HEK293 (cell line): Measurements from ENCODE around the gene TMEM273.

Experiments used
- CTCF ChIA-PET: fragments of 350-600 bp; formaldehyde crosslinking; extraction: SDS; loops from one replicate; lab custom pipeline; 2021; ENCODE audit warnings: antibody characterized with exemption; lab: Yijun Ruan, JAX
- POLR2A ChIA-PET: fragments of 300-600 bp; formaldehyde crosslinking; extraction: SDS; loops from one replicate; lab custom pipeline; 2020; ENCODE audit warnings: antibody characterized with exemption, inconsistent platforms; lab: Yijun Ruan, JAX
- H3K27ac ChIP-seq: fragments of 200-500 bp; sonication (Bioruptor generic); 2 replicates; pipeline ENCODE4 v1.5.1; 2014; ENCODE audit warnings: low read depth, low read length, control low read depth, inconsistent platforms; ENCODE audit errors: extremely low read depth
- H3K36me3 ChIP-seq, 2 experiments: fragments of 200-500 bp in 1 of 2; sonication (Bioruptor generic) in 1 of 2; 1 replicate in 1 of 2; 2 replicates in 1 of 2; pipeline ENCODE4 v1.5.1; 2014 to 2017; ENCODE audit warnings: inconsistent platforms in 2 of 2, low read length in 2 of 2; ENCODE audit not compliant: control insufficient read depth in 2 of 2, insufficient read depth in 1 of 2
- H3K4me1 ChIP-seq: fragments of 200-500 bp; sonication (Bioruptor generic); 2 replicates; pipeline ENCODE4 v1.5.1; 2014; ENCODE audit warnings: mild to moderate bottlenecking, low read length, inconsistent platforms; ENCODE audit not compliant: control insufficient read depth, insufficient read depth
- H3K4me3 ChIP-seq: 2 replicates; pipeline ENCODE4 v1.5.1; 2011; ENCODE audit warnings: low read depth, mild to moderate bottlenecking, control low read depth, low read length, moderate library complexity
- H3K9me3 ChIP-seq: fragments of 200-500 bp; sonication (Bioruptor generic); 2 replicates; pipeline ENCODE4 v1.5.1; 2014; ENCODE audit warnings: low read depth, low read length, inconsistent platforms; ENCODE audit not compliant: control insufficient read depth, insufficient read depth
- BCL11B ChIP-seq: fragments of 450-650 bp; formaldehyde crosslinking; IDR thresholded peaks from 2 replicates; pipeline ENCODE4 v1.5.1; 2016; ENCODE audit warnings: low read depth, missing biosample characterization, missing genetic modification characterization
- GLIS2 ChIP-seq: fragments of 450-650 bp; formaldehyde crosslinking; IDR thresholded peaks from 2 replicates; pipeline ENCODE4 v1.5.1; 2016; ENCODE audit warnings: missing biosample characterization, missing genetic modification characterization
- KLF10 ChIP-seq: fragments of 450-650 bp; IDR thresholded peaks from 2 replicates; pipeline ENCODE4 v1.5.1; 2018; ENCODE audit warnings: missing biosample characterization, mild to moderate bottlenecking, missing genetic modification characterization
- OVOL3 ChIP-seq: fragments of 450-650 bp; formaldehyde crosslinking; IDR thresholded peaks from 2 replicates; pipeline ENCODE4 v1.5.1; 2016; ENCODE audit warnings: missing biosample characterization, missing genetic modification characterization
- ZFP3 ChIP-seq: fragments of 450-650 bp; formaldehyde crosslinking; IDR thresholded peaks from 2 replicates; pipeline ENCODE4 v1.5.1; 2016; ENCODE audit warnings: low read depth, missing biosample characterization, missing genetic modification characterization
- ZIC2 ChIP-seq: fragments of 450-650 bp; formaldehyde crosslinking; IDR thresholded peaks from 2 replicates; pipeline ENCODE4 v1.5.1; 2016; ENCODE audit warnings: missing biosample characterization, missing genetic modification characterization
- ZNF140 ChIP-seq: fragments of 450-650 bp; formaldehyde crosslinking; IDR thresholded peaks from 2 replicates; pipeline ENCODE4 v1.5.1; 2016; ENCODE audit warnings: missing biosample characterization, missing genetic modification characterization
- ZNF221 ChIP-seq: fragments of 450-650 bp; formaldehyde crosslinking; IDR thresholded peaks from 2 replicates; pipeline ENCODE4 v1.5.1; 2017; ENCODE audit warnings: missing biosample characterization, missing genetic modification characterization, borderline replicate concordance
- ZNF24 ChIP-seq: fragments of 450-650 bp; formaldehyde crosslinking; IDR thresholded peaks from 2 replicates; pipeline ENCODE4 v1.5.1; 2016; ENCODE audit warnings: missing biosample characterization, missing genetic modification characterization
- ZNF37A ChIP-seq: fragments of 450-650 bp; IDR thresholded peaks from 2 replicates; pipeline ENCODE4 v1.5.1; 2018; ENCODE audit warnings: missing biosample characterization, missing genetic modification characterization
- ZNF514 ChIP-seq: fragments of 450-650 bp; formaldehyde crosslinking; IDR thresholded peaks from 2 replicates; pipeline ENCODE4 v1.5.1; 2016; ENCODE audit warnings: missing biosample characterization, missing genetic modification characterization
- ZNF521 ChIP-seq: fragments of 450-650 bp; formaldehyde crosslinking; IDR thresholded peaks from 2 replicates; pipeline ENCODE4 v1.5.1; 2017; ENCODE audit warnings: missing biosample characterization, mild to moderate bottlenecking, missing genetic modification characterization
- ZNF677 ChIP-seq: fragments of 450-650 bp; IDR thresholded peaks from 2 replicates; pipeline ENCODE4 v1.5.0; 2018; ENCODE audit warnings: missing biosample characterization, mild to moderate bottlenecking, missing genetic modification characterization, moderate library complexity
- ZNF692 ChIP-seq: fragments of 450-650 bp; formaldehyde crosslinking; IDR thresholded peaks from 2 replicates; pipeline ENCODE4 v1.5.1; 2016; ENCODE audit warnings: missing biosample characterization, missing genetic modification characterization
- ZNF701 ChIP-seq: fragments of 450-650 bp; formaldehyde crosslinking; IDR thresholded peaks from 2 replicates; pipeline ENCODE4 v1.5.1; 2016; ENCODE audit warnings: missing biosample characterization, missing genetic modification characterization
- ZNF707 ChIP-seq: fragments of 450-650 bp; formaldehyde crosslinking; IDR thresholded peaks from 2 replicates; pipeline ENCODE4 v1.5.1; 2016; ENCODE audit warnings: missing biosample characterization, missing genetic modification characterization
- ZNF785 ChIP-seq: fragments of 450-650 bp; formaldehyde crosslinking; IDR thresholded peaks from 2 replicates; pipeline ENCODE4 v1.5.1; 2016; ENCODE audit warnings: missing biosample characterization, missing genetic modification characterization
- ZSCAN5A ChIP-seq: fragments of 450-650 bp; formaldehyde crosslinking; IDR thresholded peaks from 2 replicates; pipeline ENCODE4 v1.5.1; 2016; ENCODE audit warnings: missing biosample characterization, missing genetic modification characterization
- ZXDB ChIP-seq: fragments of 450-650 bp; formaldehyde crosslinking; IDR thresholded peaks from 2 replicates; pipeline ENCODE4 v1.5.1; 2016; ENCODE audit warnings: missing biosample characterization, missing genetic modification characterization
- TF ChIP-seq, protein P1 (sequence below): fragments of 450-650 bp; formaldehyde crosslinking; IDR thresholded peaks from 2 replicates; pipeline ENCODE4 v1.5.1; 2017; ENCODE audit warnings: missing biosample characterization, missing genetic modification characterization

The TMEM273 gene

DNA sequence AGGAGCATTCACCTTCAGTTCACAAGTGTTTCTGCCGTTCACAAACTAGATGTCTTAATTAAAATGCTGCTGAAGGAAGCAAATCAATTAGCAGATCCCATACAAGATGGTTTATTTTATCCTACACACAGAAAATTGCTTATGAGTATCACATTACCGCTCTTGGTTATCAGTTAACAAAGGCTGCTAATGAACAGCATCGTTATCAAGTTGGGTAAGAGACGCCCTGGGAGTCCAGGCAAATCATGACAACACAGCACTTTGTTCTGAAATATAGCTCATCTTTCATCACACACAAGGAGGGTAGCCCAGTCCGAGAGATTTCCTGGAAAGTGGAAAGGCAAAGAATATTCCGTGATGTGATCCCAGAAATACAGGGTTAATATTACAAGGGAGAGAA, 33.5 kb downstream of the TMEM273 start (continued):
- TF ChIP-seq ZIC2 (tag by site-specific recombination) (no peak), ZNF692 (no peak), ZXDB (tag by site-specific recombination) (no peak), ZNF24 (no peak), ZNF785 (tag by site-specific recombination) (no peak), ZNF514 (tag by site-specific recombination) (no peak), KLF10 (no peak)

DNA sequence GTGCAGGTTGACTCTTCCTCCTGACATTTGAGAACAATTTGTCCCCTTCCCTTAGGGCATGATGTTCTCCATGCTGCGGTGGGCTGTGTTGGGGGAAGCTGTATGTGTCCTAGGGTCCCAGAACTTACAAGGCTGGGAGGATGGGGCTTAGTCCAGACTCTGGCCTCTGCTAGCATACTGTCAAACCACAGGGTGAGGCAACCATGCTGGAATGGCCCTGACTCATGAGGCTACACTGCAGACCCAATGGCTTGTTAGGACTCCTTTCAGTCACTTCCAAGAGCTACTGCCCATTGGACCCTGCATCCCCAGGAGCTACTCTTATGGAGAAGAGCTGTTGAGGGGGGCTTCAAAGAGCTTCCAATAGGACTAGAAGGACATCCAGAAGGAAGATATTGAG, 34.2 kb downstream of the TMEM273 start:
- Histone ChIP-seq H3K36me3 (no peaks in the 10 kb centered on the region), H3K4me3 (no peak overlapping the region), H3K4me1 (no peaks in the 10 kb centered on the region), H3K27ac (no peak overlapping the region), H3K9me3 (no peaks in the 10 kb centered on the region)
- CTCF ChIA-PET, result no interaction called here
- TF ChIP-seq, protein P1, sequence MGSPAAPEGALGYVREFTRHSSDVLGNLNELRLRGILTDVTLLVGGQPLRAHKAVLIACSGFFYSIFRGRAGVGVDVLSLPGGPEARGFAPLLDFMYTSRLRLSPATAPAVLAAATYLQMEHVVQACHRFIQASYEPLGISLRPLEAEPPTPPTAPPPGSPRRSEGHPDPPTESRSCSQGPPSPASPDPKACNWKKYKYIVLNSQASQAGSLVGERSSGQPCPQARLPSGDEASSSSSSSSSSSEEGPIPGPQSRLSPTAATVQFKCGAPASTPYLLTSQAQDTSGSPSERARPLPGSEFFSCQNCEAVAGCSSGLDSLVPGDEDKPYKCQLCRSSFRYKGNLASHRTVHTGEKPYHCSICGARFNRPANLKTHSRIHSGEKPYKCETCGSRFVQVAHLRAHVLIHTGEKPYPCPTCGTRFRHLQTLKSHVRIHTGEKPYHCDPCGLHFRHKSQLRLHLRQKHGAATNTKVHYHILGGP (tag by site-specific recombination), result no peak
- TF ChIP-seq ZNF677 (tag by site-specific recombination) (no peak), ZNF701 (tag by site-specific recombination) (no peak), BCL11B (tag by site-specific recombination) (no peak)
- POLR2A ChIA-PET, result no interaction called here

DNA sequence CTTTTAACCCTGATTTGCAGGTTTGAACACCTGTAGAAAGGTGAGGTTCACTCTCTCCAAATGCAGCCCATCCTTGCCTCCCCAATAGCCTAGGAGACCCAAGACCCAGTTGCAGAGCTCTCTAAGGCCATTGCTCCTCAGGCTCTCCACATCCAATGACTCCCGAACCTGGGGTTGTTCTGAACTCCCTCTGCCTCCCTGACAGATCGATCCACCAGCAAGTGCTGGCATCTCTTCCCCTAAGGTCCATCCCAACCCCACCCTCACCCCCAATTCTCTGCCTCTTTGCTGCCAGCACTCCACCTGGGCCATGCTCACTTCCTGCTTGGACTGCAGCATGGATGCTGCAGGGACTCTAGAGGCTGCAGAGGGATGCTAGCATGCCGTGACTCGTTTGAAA, 35.1 kb downstream of the TMEM273 start:
- CTCF ChIA-PET, result no interaction called here
- Histone ChIP-seq H3K9me3 (no peaks in the 10 kb centered on the region), H3K4me3 (no peak overlapping the region), H3K4me1 (no peaks in the 10 kb centered on the region), H3K36me3 (no peaks in the 10 kb centered on the region), H3K27ac (no peak overlapping the region)
- TF ChIP-seq ZNF24 (no peak), ZNF521 (tag by site-specific recombination) (no peak), GLIS2 (tag by site-specific recombination) (no peak), ZFP3 (tag by site-specific recombination) (no peak)
- POLR2A ChIA-PET, result no interaction called here

DNA sequence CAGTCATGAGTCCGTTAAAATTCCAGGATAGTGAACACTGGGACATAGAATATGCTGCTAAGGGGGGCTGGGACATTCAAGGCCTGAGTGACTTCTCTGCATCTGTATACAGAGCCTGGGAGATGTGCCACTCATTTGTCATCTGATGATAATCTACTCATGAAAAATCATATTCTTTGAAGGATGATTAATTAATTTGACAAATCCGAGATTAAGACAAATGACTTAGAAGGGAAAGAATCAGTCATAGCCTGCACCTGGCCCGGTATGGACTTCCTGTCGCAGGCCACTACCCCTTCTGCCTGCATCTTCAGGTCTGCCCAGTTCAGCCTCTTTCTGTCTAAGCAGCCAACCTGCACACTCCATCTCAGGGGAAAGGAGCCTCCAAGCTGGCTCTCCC, 35.5 kb downstream of the TMEM273 start:
- no peaks in the 10 kb centered on the region for H3K9me3 ChIP-seq
- H3K27ac ChIP-seq, result no peak overlapping the region
- no peak for TF ChIP-seq ZSCAN5A
- no peak for TF ChIP-seq ZNF707 (tag by site-specific recombination)
- TF ChIP-seq, protein P1 (tag by site-specific recombination), result no peak
- TF ChIP-seq ZNF140, result no peak
- TF ChIP-seq ZNF221 (tag by site-specific recombination), result no peak
- TF ChIP-seq OVOL3 (tag by site-specific recombination), result no peak
- no peak for TF ChIP-seq ZNF37A (tag by site-specific recombination)
- CTCF ChIA-PET, result no interaction called here
- POLR2A ChIA-PET, result no interaction called here
- H3K36me3 ChIP-seq, result no peaks in the 10 kb centered on the region
- no peaks in the 10 kb centered on the region for H3K4me1 ChIP-seq
- no peak overlapping the region for H3K4me3 ChIP-seq
